Measurements from ENCODE around the gene TNRC6C. TPM values are rescaled to one million over a fixed set of nuclear protein-coding genes. Genes with fewer than 3 reads are reported as not detected.

The TNRC6C gene
- total and polyA plus RNA-seq, 12 donors, result 2.2 to 31.4 (median 24.2) TPM

GRCh38 chr17:78146471-78146869, 188.0 kb downstream of the TNRC6C start:
- WGBS, 2 donors, result 97 to 98% methylated on average over 7 of the region's 7 CpGs
- TF ChIP-seq, protein P1, sequence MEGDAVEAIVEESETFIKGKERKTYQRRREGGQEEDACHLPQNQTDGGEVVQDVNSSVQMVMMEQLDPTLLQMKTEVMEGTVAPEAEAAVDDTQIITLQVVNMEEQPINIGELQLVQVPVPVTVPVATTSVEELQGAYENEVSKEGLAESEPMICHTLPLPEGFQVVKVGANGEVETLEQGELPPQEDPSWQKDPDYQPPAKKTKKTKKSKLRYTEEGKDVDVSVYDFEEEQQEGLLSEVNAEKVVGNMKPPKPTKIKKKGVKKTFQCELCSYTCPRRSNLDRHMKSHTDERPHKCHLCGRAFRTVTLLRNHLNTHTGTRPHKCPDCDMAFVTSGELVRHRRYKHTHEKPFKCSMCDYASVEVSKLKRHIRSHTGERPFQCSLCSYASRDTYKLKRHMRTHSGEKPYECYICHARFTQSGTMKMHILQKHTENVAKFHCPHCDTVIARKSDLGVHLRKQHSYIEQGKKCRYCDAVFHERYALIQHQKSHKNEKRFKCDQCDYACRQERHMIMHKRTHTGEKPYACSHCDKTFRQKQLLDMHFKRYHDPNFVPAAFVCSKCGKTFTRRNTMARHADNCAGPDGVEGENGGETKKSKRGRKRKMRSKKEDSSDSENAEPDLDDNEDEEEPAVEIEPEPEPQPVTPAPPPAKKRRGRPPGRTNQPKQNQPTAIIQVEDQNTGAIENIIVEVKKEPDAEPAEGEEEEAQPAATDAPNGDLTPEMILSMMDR (IDR thresholded peaks at IDR 0.05), result no peak
- Histone ChIP-seq H3K36me3 (peaks cover 0 to 11% (median 0%) of the 10 kb centered on the region in 9 donors), H3K4me3 (no peak overlapping the region), H3K4me1 (peaks cover 16 to 47% (median 39%) of the 10 kb centered on the region in 9 donors), H3K9me3 (no peaks in the 10 kb centered on the region), H3K27me3 (no peaks in the 10 kb centered on the region), H3K27ac (no peak overlapping the region)
- no peak for ATAC-seq
- intact Hi-C loops (cut with DNase I), result no loop called here
- DNase-seq, result no peak

DNA sequence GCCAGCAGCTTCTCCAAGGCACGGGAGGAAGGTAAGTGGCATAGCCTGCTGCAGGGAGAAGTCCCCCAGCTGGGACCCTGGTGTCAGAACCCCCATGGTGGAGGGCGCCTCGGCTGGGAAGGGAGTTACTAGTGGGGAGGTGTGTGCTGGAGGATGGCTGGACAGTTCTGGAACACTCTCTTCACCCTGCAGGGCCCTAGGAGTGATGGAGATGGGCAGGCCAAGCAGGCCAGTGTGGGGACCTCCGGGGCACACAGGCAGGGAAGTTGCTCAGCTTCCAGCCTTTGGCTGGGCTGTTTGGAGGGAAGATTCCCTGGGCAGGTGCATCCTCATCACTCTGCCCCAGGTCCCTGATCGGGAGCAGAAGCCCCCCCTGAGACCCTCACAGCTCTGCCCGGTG, 188.4 kb downstream of the TNRC6C start:
- intact Hi-C loops (cut with DNase I), result no loop called here
- TF ChIP-seq, protein P1 (IDR thresholded peaks at IDR 0.05), result no peak
- Histone ChIP-seq H3K4me3 (no peak overlapping the region), H3K4me1 (peaks cover 16 to 47% (median 39%) of the 10 kb centered on the region in 9 donors), H3K9me3 (no peaks in the 10 kb centered on the region), H3K27ac (peak overlapping the region in 1 of 10 donors; percentile 20), H3K36me3 (peaks cover 0 to 7% (median 0%) of the 10 kb centered on the region in 9 donors), H3K27me3 (no peaks in the 10 kb centered on the region)
- ATAC-seq, result no peak
- WGBS, 2 donors, result 90 to 92% methylated on average over 6 of the region's 6 CpGs
- DNase-seq, result no peak

GRCh38 chr17:78147315-78147998, 189.0 kb downstream of the TNRC6C start:
- H3K4me3 ChIP-seq, result no peak overlapping the region
- H3K36me3 ChIP-seq, result peaks cover 0 to 2% (median 0%) of the 10 kb centered on the region in 9 donors
- intact Hi-C loops (cut with DNase I), result no loop called here
- H3K27me3 ChIP-seq, result no peaks in the 10 kb centered on the region
- DNase-seq (no peak), ATAC-seq (no peak)
- H3K9me3 ChIP-seq, result no peaks in the 10 kb centered on the region
- 75 to 81% methylated on average over 8 of the region's 8 CpGs for WGBS, 2 donors
- TF ChIP-seq, protein P1 (IDR thresholded peaks at IDR 0.05), result no peak
- H3K27ac ChIP-seq, result peak overlapping the region in 1 of 10 donors; percentile 20
- H3K4me1 ChIP-seq, result peaks cover 16 to 48% (median 39%) of the 10 kb centered on the region in 9 donors

DNA sequence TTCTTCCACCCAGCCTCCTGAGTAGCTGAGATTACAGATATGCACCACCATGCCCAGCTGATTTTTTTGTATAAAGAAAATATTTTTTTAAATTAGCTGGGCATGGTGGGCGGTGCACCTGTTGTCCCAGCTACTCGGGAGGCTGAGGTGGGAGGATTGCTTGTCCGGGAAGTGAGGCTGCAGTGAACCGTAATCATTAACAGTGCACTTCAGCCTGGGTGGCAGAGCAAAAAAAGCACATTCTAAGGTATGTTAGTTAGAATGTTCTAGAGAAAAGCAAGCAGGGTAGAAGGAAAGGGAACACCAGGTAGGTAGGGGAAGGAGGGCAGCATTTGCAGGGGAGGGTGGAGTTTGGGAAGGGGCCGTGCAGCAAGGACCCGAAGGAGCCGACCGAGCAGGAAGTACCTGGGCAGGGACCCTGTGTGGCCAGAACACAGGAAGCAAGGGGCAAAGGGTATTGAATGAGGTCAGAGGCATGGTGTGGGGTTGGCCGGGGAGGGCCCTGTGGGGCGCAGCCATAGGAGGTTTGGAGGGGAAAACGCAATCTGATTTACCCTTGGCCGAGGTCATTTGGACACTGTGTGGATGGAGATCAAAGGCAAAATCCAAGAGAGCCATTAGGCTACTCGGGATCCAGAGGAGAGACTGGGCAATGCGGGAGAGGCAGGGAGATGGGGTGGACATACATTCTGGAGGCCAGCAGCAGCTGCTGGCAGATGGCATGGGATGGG, 189.9 kb downstream of the TNRC6C start:
- Histone ChIP-seq H3K9me3 (no peaks in the 10 kb centered on the region), H3K4me3 (no peak overlapping the region), H3K27ac (no peak overlapping the region), H3K4me1 (peaks cover 16 to 47% (median 36%) of the 10 kb centered on the region in 9 donors), H3K36me3 (no peaks in the 10 kb centered on the region), H3K27me3 (no peaks in the 10 kb centered on the region)
- no peak for DNase-seq
- no peak for ATAC-seq
- TF ChIP-seq, protein P1 (IDR thresholded peaks at IDR 0.05), result no peak
- intact Hi-C loops (cut with DNase I), result no loop called here
- WGBS, 2 donors, result 78 to 83% methylated on average over 14 of the region's 14 CpGs

Measured in heart right ventricle (tissue), 16 donors.